GM12801 (cell line): ENCODE measurements around the gene RAPGEF4.

Experiments used
- CTCF ChIP-seq: IDR thresholded peaks from one replicate; pipeline ENCODE4 v1.5.1; 2011; ENCODE audit warnings: control low read depth; ENCODE audit not compliant: insufficient read length; ENCODE audit errors: extremely low read depth

RAPGEF4 gene

GRCh38 chr2:173095356-173095755, 359.7 kb downstream of the RAPGEF4 start:
- TF ChIP-seq CTCF = no peak

- no peak for TF ChIP-seq CTCF
These were observed 363.6 kb downstream of the RAPGEF4 start for GRCh38 chr2:173099271-173099670.

GRCh38 chr2:173099804-173100203, 364.2 kb downstream of the RAPGEF4 start:
- no peak for TF ChIP-seq CTCF

GRCh38 chr2:173101687-173102086, 366.0 kb downstream of the RAPGEF4 start:
- no peak for TF ChIP-seq CTCF
